ENCODE data around the gene CACNA1I.

The CACNA1I gene

DNA sequence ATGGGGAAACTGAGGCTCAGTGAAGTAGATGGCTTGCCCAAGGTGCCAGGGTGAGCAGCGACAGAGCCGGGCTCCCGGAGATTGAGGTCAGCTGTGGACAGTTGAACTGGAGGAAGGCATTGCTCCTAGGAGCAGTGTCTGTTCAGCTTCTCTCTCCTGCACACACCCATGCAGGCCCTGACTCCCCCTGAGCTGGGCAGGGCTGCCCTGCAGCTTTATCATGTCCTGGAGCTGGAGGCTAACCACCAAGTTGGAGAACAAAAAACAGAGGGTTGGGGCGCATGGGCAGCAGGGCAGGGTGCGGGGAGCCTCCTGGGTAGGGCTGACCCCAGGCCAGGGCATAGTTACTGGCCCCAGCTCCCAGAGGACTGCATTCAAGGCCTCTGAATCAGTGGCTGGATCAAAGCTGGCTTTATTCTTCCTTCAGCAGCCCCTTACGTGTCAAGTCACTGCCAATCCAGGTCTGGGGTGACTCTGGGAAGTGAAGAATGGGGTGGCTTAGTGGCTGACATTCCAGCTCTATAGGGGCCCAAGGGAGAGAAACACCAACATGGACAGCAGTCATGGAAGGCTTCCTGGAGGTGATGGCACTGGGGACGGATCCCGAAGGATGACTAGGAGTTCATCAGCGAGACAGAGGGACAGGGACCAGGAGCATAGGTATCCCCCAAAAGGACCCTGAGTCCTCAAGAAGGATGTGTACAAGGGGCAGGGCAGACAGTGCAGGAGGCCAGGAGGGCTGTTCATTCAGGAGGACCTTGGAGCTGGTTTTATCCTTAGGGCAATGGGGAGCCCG, 83.8 kb downstream of the CACNA1I start:
- DNase-seq = no peak

DNA sequence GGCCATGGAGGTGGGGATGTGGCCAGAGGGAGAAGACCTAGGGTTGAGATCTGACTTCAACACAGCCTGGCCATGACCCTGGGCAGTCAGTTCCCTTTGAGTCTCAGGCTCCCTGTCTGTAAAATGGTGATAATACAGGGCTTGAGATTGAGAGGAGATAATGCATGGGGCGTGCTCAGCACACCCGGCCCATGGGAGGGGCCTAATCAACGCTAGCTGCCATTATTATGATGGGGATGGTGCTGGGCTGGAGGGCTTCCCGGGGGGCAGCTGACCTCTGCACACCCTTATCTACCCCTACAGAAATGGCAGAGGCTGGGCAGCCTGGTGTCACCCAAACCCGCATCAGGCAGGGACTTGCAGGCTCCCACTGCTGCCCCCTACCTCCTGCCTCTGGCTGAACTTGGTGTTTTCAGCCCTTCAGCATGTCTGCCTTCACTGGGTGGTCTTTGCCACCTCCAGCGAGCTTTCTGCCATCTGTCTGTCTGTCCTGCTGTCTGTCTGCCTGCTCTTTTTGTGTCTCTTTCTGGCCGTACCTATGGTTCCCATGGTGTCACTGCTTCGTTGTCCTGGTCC, 84.5 kb downstream of the CACNA1I start:
- no peak for DNase-seq

- DNase-seq = no peak
These were observed 85.3 kb downstream of the CACNA1I start for GRCh38 chr22:39655831-39656230.

GRCh38 chr22:39656495-39657490, 86.2 kb downstream of the CACNA1I start:
- no peak for DNase-seq

DNA sequence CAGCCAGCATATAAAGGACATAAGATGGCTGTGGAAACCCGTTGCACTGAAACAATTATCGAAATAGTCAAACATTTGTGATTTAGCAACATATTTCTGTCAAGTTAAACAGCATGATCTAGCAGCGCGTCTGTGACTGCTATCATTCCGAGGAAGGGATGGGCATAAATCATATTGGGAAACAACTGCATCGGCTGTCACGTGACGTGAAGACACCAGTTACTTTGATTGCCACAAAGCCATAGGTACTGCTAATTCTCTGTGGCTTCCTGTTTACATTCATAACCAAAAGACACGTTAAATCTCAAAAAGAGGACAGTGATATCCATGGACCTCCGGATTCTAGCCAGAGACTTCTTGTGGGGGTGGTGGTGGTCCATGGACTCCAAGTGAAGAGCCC, 87.8 kb downstream of the CACNA1I start:
- no peak for DNase-seq

DNA sequence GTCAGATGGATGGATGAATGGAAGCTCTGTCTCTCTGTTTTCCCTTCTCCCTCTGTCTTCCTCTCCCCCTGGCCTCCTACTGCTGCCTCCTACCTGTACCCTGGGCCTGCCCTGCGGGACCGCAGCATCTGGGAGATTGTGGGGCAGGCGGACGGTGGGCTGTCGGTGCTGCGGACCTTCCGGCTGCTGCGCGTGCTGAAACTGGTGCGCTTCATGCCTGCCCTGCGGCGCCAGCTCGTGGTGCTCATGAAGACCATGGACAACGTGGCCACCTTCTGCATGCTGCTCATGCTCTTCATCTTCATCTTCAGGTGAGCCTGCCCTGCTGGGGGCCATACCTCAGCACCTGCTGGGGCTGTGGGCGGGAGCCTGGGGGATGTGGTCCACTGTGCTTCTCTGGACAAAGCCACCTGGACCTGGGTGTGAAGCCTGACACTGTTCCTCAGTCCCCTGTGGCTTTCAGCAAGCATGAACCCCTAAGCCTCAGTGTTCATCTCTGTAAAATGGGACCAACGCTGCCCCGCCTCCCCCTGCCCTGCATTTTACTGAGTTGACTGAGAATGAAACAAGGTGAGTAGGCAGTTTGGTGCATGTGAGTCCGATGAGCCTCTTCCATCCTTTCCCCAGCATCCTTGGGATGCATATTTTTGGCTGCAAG, 88.4 kb downstream of the CACNA1I start:
- DNase-seq = no peak

GRCh38 chr22:39661501-39661841, 90.9 kb downstream of the CACNA1I start:
- DNase-seq = no peak

- DNase-seq = no peak
These were observed 91.5 kb downstream of the CACNA1I start for GRCh38 chr22:39661842-39662685.

- no peak for DNase-seq
These were observed 92.1 kb downstream of the CACNA1I start for GRCh38 chr22:39662686-39663052.

GRCh38 chr22:39663751-39664150, 93.2 kb downstream of the CACNA1I start:
- DNase-seq = no peak

DNA sequence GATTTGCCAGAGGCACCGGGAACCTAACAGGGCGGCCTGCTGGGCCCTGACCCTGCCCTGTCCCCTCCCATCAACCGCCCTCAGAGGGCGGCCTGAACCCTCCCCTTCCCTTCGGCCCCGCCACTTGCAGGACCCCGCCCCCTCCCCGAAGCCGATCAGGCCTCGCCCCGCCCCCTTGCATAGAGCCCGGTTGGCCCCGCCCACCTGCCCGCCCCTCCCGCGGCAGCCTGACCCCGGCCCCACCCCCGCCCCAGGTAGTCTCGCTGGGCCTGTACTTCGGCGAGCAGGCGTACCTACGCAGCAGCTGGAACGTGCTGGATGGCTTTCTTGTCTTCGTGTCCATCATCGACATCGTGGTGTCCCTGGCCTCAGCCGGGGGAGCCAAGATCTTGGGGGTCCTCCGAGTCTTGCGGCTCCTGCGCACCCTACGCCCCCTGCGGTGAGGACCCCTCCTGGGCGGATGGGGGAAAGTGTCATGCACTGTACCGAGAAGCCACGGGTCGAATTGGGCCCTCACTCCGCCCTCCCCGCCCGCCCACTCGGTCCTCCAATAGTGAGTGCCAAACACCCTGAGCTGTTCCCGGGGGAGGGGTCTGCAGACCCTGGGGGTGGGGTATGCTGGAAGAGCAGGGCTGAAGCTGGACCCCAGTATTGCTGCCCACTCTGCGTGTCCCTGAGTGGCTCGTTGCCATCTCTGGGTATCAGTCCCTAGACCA, 94.1 kb downstream of the CACNA1I start:
- DNase-seq = no peak

DNA sequence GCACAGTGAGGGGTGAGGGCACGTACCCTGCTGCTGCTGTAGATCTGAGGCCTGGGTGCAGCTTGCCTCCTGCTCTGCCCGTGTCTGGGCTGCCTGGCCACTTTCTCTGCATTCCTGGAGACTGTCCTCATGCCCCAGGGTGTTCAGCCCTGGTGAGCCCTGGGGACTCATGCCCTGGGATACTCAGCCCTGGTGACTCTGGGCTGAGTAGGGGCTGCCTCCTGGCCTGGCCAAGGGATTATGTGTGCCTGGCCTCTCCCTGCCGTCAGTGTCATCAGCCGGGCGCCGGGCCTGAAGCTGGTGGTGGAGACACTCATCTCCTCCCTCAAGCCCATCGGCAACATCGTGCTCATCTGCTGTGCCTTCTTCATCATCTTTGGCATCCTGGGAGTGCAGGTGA, 94.7 kb downstream of the CACNA1I start:
- no peak for DNase-seq

DNA sequence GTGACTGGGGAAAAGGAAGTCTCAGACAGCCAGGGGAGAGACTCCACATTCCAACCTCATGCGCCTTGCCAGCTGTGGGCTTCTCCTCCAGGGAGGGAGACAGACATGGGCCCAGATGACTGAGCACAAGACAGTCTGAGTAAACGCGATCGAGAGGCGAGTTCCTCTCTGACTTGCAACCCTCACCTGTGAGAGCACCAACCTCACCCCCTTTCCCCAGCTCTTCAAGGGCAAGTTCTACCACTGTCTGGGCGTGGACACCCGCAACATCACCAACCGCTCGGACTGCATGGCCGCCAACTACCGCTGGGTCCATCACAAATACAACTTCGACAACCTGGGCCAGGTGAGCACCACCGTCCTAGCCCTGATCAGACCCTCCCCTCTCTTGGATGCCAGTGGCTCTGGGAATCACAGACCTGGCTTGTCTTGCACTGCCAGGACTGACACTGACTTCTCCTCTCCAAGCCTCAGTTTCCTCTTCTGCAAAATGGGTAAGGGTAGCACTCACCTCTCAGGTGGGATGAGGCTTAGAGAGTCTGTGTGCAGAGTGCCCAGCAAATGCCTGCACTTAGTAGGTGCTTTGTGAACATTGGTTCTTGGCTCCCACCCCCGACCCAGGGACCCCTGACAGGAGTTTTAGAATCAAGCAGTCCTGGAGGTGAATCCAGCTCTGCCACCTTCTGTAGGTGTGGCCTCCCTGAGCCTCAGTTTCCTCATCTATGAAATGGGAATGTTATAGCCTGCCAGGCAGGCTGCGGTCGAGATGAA, 95.3 kb downstream of the CACNA1I start:
- DNase-seq = no peak

- DNase-seq = no peak
These were observed 95.9 kb downstream of the CACNA1I start for GRCh38 chr22:39666495-39666894.

DNA sequence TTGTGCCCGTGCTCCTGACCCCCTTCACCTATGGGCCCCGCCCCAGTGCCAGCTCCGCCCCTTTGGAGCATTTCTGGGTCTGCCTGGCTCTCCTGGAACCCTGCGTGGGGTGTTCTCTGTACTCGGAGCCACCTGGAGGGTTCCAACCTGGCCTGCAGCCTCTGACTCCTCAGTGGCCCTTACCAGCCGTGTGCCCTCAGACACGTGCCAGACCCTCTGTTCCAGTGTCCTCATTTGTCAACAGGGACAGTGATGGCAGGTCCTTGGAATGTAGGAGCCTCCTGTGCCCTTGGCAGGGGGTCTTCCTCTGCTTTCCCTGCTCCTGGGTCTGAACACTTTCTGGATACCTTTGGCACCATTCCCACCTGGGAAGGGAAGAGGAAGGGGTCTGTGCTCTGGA, 96.4 kb downstream of the CACNA1I start:
- DNase-seq = no peak

DNA sequence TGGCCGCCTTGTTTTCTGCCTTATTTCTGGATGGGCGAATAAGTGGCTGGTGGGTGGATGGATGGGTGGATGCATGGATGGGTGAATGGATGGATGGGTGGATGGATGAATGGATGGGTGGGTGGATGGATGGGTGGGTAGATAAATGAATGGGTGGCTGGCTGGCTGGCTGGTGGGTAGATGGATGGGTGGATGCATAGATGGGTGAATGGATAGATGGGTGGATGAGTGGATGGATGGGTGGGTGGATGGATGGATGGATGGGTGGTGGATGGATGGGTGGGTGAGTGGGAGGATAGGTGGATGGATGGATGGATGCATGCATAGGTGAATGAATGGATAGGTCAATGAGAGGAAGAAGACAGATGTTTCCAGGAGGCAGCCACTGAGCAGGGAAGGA, 98.9 kb downstream of the CACNA1I start:
- DNase-seq = no peak

GRCh38 chr22:39671936-39672335, 101.4 kb downstream of the CACNA1I start:
- DNase-seq = no peak

- DNase-seq = no peak
These were observed 104.0 kb downstream of the CACNA1I start for GRCh38 chr22:39674536-39674935.

DNA sequence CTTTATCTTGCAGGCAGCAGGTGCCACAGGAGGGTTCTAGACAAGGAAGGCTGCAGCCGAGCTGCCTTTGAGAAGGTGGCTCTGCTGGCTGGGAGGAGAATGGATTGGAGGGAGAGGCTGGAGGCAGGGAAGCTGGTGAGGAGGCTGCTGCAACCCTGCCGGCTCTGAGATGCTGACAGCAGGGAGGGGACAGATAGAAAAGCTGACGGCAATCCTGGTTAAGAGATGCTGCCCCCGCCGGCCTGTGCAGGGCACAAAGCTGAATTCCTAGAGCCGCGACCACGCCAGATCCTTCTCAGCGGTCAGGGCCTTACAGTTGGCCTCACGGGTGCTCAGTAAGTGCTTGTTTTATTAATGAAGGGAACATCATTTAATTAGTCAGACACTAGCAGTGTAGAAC, 105.4 kb downstream of the CACNA1I start:
- DNase-seq = no peak

- DNase-seq = no peak
These were observed 107.4 kb downstream of the CACNA1I start for GRCh38 chr22:39677967-39678366.
